Measurements from ENCODE around the gene PSMC6. TPM values are rescaled to one million over a fixed set of nuclear protein-coding genes. Genes with fewer than 3 reads are reported as not detected.
A peak's percentile ranks its signal among the peaks of the same experiment; 100 is the strongest.
"Not testable (repeated sequence)": the region's sequence is repeated elsewhere in the genome, so short reads cannot be mapped to it uniquely, and the experiment has no call there.

Gene PSMC6
- total RNA-seq, 1 donor from 2014 or later = 49.6 TPM

DNA sequence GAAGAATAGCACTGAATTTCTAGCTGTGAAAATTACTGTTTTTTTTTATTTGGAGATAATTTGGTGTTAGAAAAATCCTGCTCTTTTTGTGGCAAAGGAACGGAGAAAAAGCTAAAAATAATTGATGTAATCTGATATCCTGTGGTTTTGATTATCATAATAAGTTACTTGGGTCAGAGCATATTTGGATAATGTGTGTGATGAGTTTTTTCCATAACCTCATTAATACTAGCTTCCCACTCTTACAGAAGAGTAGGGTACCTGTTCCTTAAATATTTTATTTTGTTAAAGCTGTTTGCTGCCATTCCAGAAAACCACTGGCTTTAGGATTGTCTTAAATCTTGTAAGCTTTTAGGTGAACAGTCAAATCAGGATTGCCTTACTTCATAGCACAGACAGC is 4.7 kb downstream of the PSMC6 start:
- DNase-seq (ENCODE audit: extremely low spot score in 2 of 2) = no peak
- no peak for TF ChIP-seq POLR2AphosphoS5 (IDR thresholded peaks at IDR 0.05; ENCODE audit: insufficient read depth in 1 of 2, low read depth in 1 of 2)
- TF ChIP-seq, protein P1, sequence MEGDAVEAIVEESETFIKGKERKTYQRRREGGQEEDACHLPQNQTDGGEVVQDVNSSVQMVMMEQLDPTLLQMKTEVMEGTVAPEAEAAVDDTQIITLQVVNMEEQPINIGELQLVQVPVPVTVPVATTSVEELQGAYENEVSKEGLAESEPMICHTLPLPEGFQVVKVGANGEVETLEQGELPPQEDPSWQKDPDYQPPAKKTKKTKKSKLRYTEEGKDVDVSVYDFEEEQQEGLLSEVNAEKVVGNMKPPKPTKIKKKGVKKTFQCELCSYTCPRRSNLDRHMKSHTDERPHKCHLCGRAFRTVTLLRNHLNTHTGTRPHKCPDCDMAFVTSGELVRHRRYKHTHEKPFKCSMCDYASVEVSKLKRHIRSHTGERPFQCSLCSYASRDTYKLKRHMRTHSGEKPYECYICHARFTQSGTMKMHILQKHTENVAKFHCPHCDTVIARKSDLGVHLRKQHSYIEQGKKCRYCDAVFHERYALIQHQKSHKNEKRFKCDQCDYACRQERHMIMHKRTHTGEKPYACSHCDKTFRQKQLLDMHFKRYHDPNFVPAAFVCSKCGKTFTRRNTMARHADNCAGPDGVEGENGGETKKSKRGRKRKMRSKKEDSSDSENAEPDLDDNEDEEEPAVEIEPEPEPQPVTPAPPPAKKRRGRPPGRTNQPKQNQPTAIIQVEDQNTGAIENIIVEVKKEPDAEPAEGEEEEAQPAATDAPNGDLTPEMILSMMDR (IDR thresholded peaks at IDR 0.05) = no peak
- no peak overlapping the region for H3K4me3 ChIP-seq
- peaks cover 24% of the 10 kb centered on the region for H3K4me1 ChIP-seq
- no peak overlapping the region for H3K27ac ChIP-seq
- H3K27me3 ChIP-seq = no peaks in the 10 kb centered on the region
- no peaks in the 10 kb centered on the region for H3K9me3 ChIP-seq
- peaks cover 2 to 58% of the 10 kb centered on the region in 2 donors for H3K36me3 ChIP-seq
- intact Hi-C loops (cut with DNase I) = no loop called here

DNA sequence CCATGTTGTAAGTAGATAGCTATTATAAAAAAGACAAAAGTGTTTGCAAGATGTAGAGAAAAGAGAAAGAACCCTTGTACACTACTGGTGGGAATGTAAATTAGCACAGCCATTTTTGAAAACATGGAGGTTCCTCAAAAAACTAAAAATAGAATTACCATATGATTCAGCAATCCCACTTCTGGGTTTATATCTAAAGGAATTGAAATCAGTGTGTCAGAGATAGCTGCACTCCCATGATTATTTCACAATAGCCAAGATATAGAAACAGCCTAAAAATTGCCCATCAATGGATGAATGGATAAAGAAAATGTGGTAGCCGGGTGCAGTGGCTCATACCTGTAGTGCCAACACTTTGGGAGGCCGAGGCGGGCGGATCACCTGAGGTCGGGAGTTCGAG is 9.2 kb downstream of the PSMC6 start:
- Histone ChIP-seq H3K9me3 (no peaks in the 10 kb centered on the region), H3K36me3 (peaks cover 0 to 79% of the 10 kb centered on the region in 2 donors), H3K4me1 (no peaks in the 10 kb centered on the region), H3K4me3 (no peak overlapping the region), H3K27ac (no peak overlapping the region), H3K27me3 (no peaks in the 10 kb centered on the region)
- TF ChIP-seq, protein P1 (IDR thresholded peaks at IDR 0.05) = no peak
- no peak for TF ChIP-seq POLR2AphosphoS5 (IDR thresholded peaks at IDR 0.05; ENCODE audit: insufficient read depth in 1 of 2, low read depth in 1 of 2)
- no peak for TF ChIP-seq POLR2A (IDR thresholded peaks at IDR 0.05)
- intact Hi-C loops (cut with DNase I) = no loop called here
- no peak for DNase-seq (ENCODE audit: extremely low spot score in 2 of 2)

DNA sequence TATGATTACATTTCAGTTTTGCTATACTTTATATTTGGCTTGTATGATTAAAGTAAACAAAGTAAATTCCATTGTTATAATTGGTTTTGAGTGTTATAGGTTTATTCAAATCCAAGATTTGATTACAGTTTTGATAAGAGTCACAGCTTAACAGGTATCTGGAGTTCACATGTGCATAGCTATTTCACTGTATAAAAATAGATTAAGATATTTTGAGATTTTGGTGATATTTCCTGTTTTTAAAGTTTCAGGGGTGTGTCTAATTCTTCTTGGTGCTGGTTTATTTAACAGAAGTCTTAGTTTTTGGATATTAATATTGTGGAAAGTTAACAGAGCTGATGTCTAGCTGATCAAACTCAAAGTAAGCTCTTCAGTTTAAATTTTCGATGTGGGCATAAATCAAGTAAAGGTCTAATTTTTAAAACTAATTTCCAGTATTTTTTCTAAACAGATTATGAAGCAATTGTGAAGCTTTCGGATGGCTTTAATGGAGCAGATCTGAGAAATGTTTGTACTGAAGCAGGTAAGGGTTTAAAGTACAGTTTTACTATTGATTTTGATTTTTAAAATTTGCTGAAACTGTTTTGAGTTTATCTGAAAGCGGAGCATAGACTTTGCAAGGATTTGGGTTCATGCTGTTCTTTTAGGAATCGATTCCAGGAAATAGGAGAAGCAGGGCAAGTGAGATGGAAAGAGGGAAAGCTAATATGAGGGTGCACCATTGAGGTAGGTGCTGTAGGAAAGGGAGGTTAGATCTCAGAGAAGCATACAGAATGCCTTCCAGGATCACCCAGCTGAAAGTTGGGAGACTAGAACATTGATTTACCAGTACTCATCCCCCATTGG is 16.7 kb downstream of the PSMC6 start:
- peaks cover 0 to 63% of the 10 kb centered on the region in 2 donors for H3K36me3 ChIP-seq
- no peaks in the 10 kb centered on the region for H3K27me3 ChIP-seq
- intact Hi-C loops (cut with DNase I) = no loop called here

DNA sequence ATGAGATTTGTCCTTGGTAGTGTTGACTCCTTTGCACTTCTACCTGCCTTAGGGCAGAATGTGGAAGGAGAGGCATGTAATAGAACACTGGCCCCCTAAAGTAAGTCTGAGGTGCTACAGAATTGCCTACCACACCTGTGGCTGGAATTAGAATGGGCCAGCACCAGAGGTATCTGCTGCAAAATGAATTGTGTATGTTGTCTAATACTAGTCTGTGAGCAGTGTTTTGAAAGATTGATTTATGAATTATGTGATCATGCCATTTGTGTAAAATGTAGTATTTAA is 17.3 kb downstream of the PSMC6 start:
- TF ChIP-seq POLR2A (IDR thresholded peaks at IDR 0.05) = no peak
- no peak for TF ChIP-seq POLR2AphosphoS5 (IDR thresholded peaks at IDR 0.05; ENCODE audit: insufficient read depth in 1 of 2, low read depth in 1 of 2)
- TF ChIP-seq, protein P1 (IDR thresholded peaks at IDR 0.05) = no peak
- H3K4me3 ChIP-seq = no peak overlapping the region
- intact Hi-C loops (cut with DNase I) = no loop called here

More for the DNA sequence above, 16.7 kb downstream of the PSMC6 start:
- Histone ChIP-seq H3K4me1 (no peaks in the 10 kb centered on the region), H3K27ac (no peak overlapping the region), H3K9me3 (no peaks in the 10 kb centered on the region), H3K4me3 (no peak overlapping the region)
- TF ChIP-seq POLR2AphosphoS5 (IDR thresholded peaks at IDR 0.05; ENCODE audit: insufficient read depth in 1 of 2, low read depth in 1 of 2) = no peak
- TF ChIP-seq, protein P1 (IDR thresholded peaks at IDR 0.05) = no peak
- TF ChIP-seq POLR2A (IDR thresholded peaks at IDR 0.05) = no peak
- no peak for DNase-seq (ENCODE audit: extremely low spot score in 2 of 2)

DNA sequence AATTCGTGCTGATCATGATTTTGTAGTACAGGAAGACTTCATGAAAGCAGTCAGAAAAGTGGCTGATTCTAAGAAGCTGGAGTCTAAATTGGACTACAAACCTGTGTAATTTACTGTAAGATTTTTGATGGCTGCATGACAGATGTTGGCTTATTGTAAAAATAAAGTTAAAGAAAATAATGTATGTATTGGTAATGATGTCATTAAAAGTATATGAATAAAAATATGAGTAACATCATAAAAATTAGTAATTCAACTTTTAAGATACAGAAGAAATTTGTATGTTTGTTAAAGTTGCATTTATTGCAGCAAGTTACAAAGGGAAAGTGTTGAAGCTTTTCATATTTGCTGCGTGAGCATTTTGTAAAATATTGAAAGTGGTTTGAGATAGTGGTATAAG is 20.5 kb downstream of the PSMC6 start:
- H3K4me3 ChIP-seq; DNase-seq (ENCODE audit: extremely low spot score in 2 of 2); intact Hi-C loops (cut with DNase I); H3K9me3 ChIP-seq; H3K27me3 ChIP-seq; H3K27ac ChIP-seq: not testable (repeated sequence)
- Histone ChIP-seq H3K36me3 (peaks cover 0 to 36% of the 10 kb centered on the region in 2 donors), H3K4me1 (peaks cover 17% of the 10 kb centered on the region)

More for the DNA sequence above, 17.3 kb downstream of the PSMC6 start:
- H3K4me1 ChIP-seq = no peaks in the 10 kb centered on the region
- H3K36me3 ChIP-seq = peaks cover 0 to 57% of the 10 kb centered on the region in 2 donors
- no peaks in the 10 kb centered on the region for H3K9me3 ChIP-seq
- H3K27ac ChIP-seq = no peak overlapping the region
- no peaks in the 10 kb centered on the region for H3K27me3 ChIP-seq
- no peak for DNase-seq (ENCODE audit: extremely low spot score in 2 of 2)

DNA sequence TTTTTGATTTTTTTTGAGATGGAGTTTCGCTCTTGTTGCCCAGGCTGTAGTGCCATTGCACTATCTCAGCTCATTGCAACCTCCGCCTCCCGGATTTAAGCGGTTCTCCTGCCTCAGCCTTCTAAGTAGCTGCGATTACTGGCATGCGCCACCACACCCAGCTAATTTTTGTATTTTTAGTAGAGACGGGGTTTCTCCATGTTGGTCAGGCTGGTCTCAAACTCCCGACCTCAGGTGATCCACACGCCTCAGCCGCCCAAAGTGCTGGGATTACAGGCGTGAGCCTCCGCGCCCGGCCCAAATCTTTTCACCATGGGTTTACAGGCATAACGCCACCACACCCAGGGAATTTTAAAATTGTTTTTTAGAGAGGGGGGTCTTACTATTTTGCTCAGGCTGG is 22.0 kb downstream of the PSMC6 start:
- Histone ChIP-seq H3K4me1 (peaks cover 17% of the 10 kb centered on the region), H3K27ac (peak overlapping the region; percentile 85), H3K36me3 (peaks cover 0 to 22% of the 10 kb centered on the region in 2 donors)
- H3K4me3 ChIP-seq; DNase-seq (ENCODE audit: extremely low spot score in 2 of 2); H3K27me3 ChIP-seq; H3K9me3 ChIP-seq; intact Hi-C loops (cut with DNase I): not testable (repeated sequence)
